Suprapubic skin (tissue), 4 donors: Measurements from ENCODE around the gene TFPI. TPM values are rescaled to one million over a fixed set of nuclear protein-coding genes. Genes with fewer than 3 reads are reported as not detected.

Experiments used
- DNase-seq, 2 donors: peaks; one replicate each; pipeline ENCODE4 v3.0.0-alpha.2; 2019; ENCODE audit warnings: low spot score in 2 of 2
- H3K27ac ChIP-seq: fragments of 200-600 bp; sonication (generic); one replicate; pipeline ENCODE4 v1.5.1; 2019
- H3K27me3 ChIP-seq: fragments of 200-600 bp; sonication (generic); one replicate; pipeline ENCODE4 v1.5.1; 2019
- H3K36me3 ChIP-seq: fragments of 200-600 bp; sonication (generic); one replicate; pipeline ENCODE4 v1.5.1; 2019
- H3K4me1 ChIP-seq: fragments of 200-600 bp; sonication (generic); one replicate; pipeline ENCODE4 v1.5.1; 2019
- H3K4me3 ChIP-seq: fragments of 200-600 bp; sonication (generic); one replicate; pipeline ENCODE4 v1.5.1; 2019; ENCODE audit warnings: mild to moderate bottlenecking
- H3K9me3 ChIP-seq: fragments of 200-600 bp; sonication (generic); one replicate; pipeline ENCODE4 v1.5.1; 2019
- CTCF ChIP-seq, 2 donors: fragments of 200-600 bp in 1 of 2; fragments of 450-650 bp in 1 of 2; sonication (generic) in 1 of 2; IDR thresholded peaks; one replicate each; pipeline ENCODE4 v1.5.1; 2016 to 2019; ENCODE audit warnings: antibody characterized with exemption in 2 of 2, mild to moderate bottlenecking in 1 of 2, moderate library complexity in 1 of 2
- EP300 ChIP-seq: sonication (generic); formaldehyde crosslinking; IDR thresholded peaks from one replicate; pipeline ENCODE4 v1.6.1; 2017; ENCODE audit warnings: antibody characterized with exemption
- POLR2A ChIP-seq, 2 donors: fragments of 450-650 bp; IDR thresholded peaks; one replicate each; pipeline ENCODE4 v1.6.1; 2017; ENCODE audit warnings: antibody characterized with exemption in 2 of 2, mild to moderate bottlenecking in 2 of 2, moderate library complexity in 2 of 2
- POLR2AphosphoS5 ChIP-seq, 3 donors: sonication (generic); formaldehyde crosslinking; IDR thresholded peaks; one replicate each; pipeline ENCODE4 v1.6.1; 2017; ENCODE audit warnings: antibody characterized with exemption in 3 of 3
- WGBS: methylation state at CpG from one replicate; pipeline ENCODE4 v1.1.5; 2018; 5-methylcytosine and 5-hydroxymethylcytosine counted together
- total RNA-seq, 4 donors: library from RNA; depleted of rRNA; stranded (reverse); fragments of >200 nt; gene quantifications; one replicate each; pipeline ENCODE4 v1.1.0, GENCODE V29; 2016

TFPI gene
- total RNA-seq, 4 donors from 2014 or later: 6.3 to 23.1 (median 18.0) TPM

- no peaks in the 10 kb centered on the region for H3K4me1 ChIP-seq
- H3K9me3 ChIP-seq: no peaks in the 10 kb centered on the region
- no peak overlapping the region for H3K4me3 ChIP-seq
- no peak for DNase-seq
- H3K36me3 ChIP-seq: no peaks in the 10 kb centered on the region
- 84% methylated on average over 3 of the region's 3 CpGs for WGBS
- TF ChIP-seq CTCF (IDR thresholded peaks at IDR 0.05) (no peak), POLR2AphosphoS5 (IDR thresholded peaks at IDR 0.05) (no peak), POLR2A (IDR thresholded peaks at IDR 0.05) (no peak), EP300 (no peak)
- no peak overlapping the region for H3K27ac ChIP-seq
- H3K27me3 ChIP-seq: no peaks in the 10 kb centered on the region
Observed at GRCh38 chr2:187506416-187506815, 47.8 kb downstream of the TFPI start.

GRCh38 chr2:187505065-187505672 is 49.1 kb downstream of the TFPI start:
- 71% methylated on average over 3 of the region's 3 CpGs for WGBS
- no peak overlapping the region for H3K4me3 ChIP-seq
- no peak for DNase-seq
- H3K27ac ChIP-seq: no peak overlapping the region
- no peaks in the 10 kb centered on the region for H3K36me3 ChIP-seq
- no peaks in the 10 kb centered on the region for H3K4me1 ChIP-seq
- no peak for TF ChIP-seq POLR2AphosphoS5 (IDR thresholded peaks at IDR 0.05)
- no peak for TF ChIP-seq EP300
- no peak for TF ChIP-seq CTCF (IDR thresholded peaks at IDR 0.05)
- H3K9me3 ChIP-seq: no peaks in the 10 kb centered on the region
- no peaks in the 10 kb centered on the region for H3K27me3 ChIP-seq

GRCh38 chr2:187504312-187504921 is 49.8 kb downstream of the TFPI start:
- Histone ChIP-seq H3K4me1 (no peaks in the 10 kb centered on the region), H3K27ac (no peak overlapping the region), H3K36me3 (no peaks in the 10 kb centered on the region), H3K9me3 (no peaks in the 10 kb centered on the region), H3K4me3 (no peak overlapping the region), H3K27me3 (no peaks in the 10 kb centered on the region)
- no peak for DNase-seq
- WGBS: 17% methylated on average over 6 of the region's 6 CpGs
- TF ChIP-seq CTCF (IDR thresholded peaks at IDR 0.05) (no peak), POLR2AphosphoS5 (IDR thresholded peaks at IDR 0.05) (no peak), POLR2A (IDR thresholded peaks at IDR 0.05) (no peak), EP300 (no peak)

- H3K27me3 ChIP-seq: no peaks in the 10 kb centered on the region
- 63% methylated on average over 2 of the region's 2 CpGs for WGBS
- no peaks in the 10 kb centered on the region for H3K4me1 ChIP-seq
- no peaks in the 10 kb centered on the region for H3K36me3 ChIP-seq
- DNase-seq: no peak
- TF ChIP-seq POLR2A (IDR thresholded peaks at IDR 0.05) (no peak), POLR2AphosphoS5 (IDR thresholded peaks at IDR 0.05) (no peak), CTCF (IDR thresholded peaks at IDR 0.05) (no peak), EP300 (no peak)
- no peak overlapping the region for H3K4me3 ChIP-seq
- no peaks in the 10 kb centered on the region for H3K9me3 ChIP-seq
- no peak overlapping the region for H3K27ac ChIP-seq
Observed at GRCh38 chr2:187503700-187504099, 50.5 kb downstream of the TFPI start.

GRCh38 chr2:187502467-187502866 is 51.8 kb downstream of the TFPI start:
- no peak overlapping the region for H3K27ac ChIP-seq
- no peak overlapping the region for H3K4me3 ChIP-seq
- H3K27me3 ChIP-seq: no peaks in the 10 kb centered on the region
- H3K36me3 ChIP-seq: no peaks in the 10 kb centered on the region
- no peak for TF ChIP-seq POLR2AphosphoS5 (IDR thresholded peaks at IDR 0.05)
- no peak for TF ChIP-seq CTCF (IDR thresholded peaks at IDR 0.05)
- TF ChIP-seq EP300: no peak
- TF ChIP-seq POLR2A (IDR thresholded peaks at IDR 0.05): no peak
- 72% methylated on average over 2 of the region's 2 CpGs for WGBS
- no peaks in the 10 kb centered on the region for H3K4me1 ChIP-seq
- H3K9me3 ChIP-seq: no peaks in the 10 kb centered on the region
- DNase-seq: no peak
